Smooth muscle cell (in vitro differentiated cells): ENCODE measurements around the gene WIPF3. TPM values are rescaled to one million over a fixed set of nuclear protein-coding genes. Genes with fewer than 3 reads are reported as not detected.

Experiments used
- DNase-seq: peaks from one replicate; lab custom pipeline; 2025; ENCODE audit not compliant: unreplicated experiment; lab: John Stamatoyannopoulos, UW
- H2AFZ ChIP-seq: fragments of 200-600 bp; sonication (generic); 2 replicates; pipeline ENCODE4 v1.6.0; 2016; ENCODE audit warnings: antibody characterized with exemption, low read depth, mild to moderate bottlenecking
- H3F3A ChIP-seq: fragments of 200-600 bp; sonication (generic); 2 replicates; pipeline ENCODE4 v1.6.0; 2017; ENCODE audit warnings: antibody characterized with exemption, low read depth
- H3K27ac ChIP-seq: fragments of 200-600 bp; sonication (generic); 2 replicates; pipeline ENCODE4 v1.5.1; 2016; ENCODE audit warnings: low read depth, mild to moderate bottlenecking
- H3K27me3 ChIP-seq: fragments of 200-600 bp; sonication (generic); 2 replicates; pipeline ENCODE4 v1.6.1; 2016; ENCODE audit warnings: low read depth, mild to moderate bottlenecking
- H3K36me3 ChIP-seq: fragments of 200-600 bp; sonication (generic); 2 replicates; pipeline ENCODE4 v1.5.1; 2016; ENCODE audit warnings: low read depth
- H3K4me1 ChIP-seq: fragments of 200-600 bp; sonication (generic); 2 replicates; pipeline ENCODE4 v1.5.1; 2016; ENCODE audit warnings: low read depth
- H3K4me2 ChIP-seq: fragments of 200-600 bp; sonication (generic); 2 replicates; pipeline ENCODE4 v1.6.0; 2016; ENCODE audit warnings: mild to moderate bottlenecking
- H3K4me3 ChIP-seq: fragments of 200-600 bp; sonication (generic); 2 replicates; pipeline ENCODE4 v1.5.1; 2016; ENCODE audit warnings: mild to moderate bottlenecking
- H3K79me2 ChIP-seq: fragments of 200-600 bp; sonication (generic); 2 replicates; pipeline ENCODE4 v1.6.0; 2016; ENCODE audit warnings: low read depth, mild to moderate bottlenecking
- H3K9ac ChIP-seq: fragments of 200-600 bp; sonication (generic); 2 replicates; pipeline ENCODE4 v1.6.0; 2016; ENCODE audit warnings: low read depth
- H3K9me3 ChIP-seq: fragments of 200-600 bp; sonication (generic); replicated peaks from 2 replicates; pipeline ENCODE4 v1.5.1; 2016; ENCODE audit warnings: low read depth
- H4K20me1 ChIP-seq: fragments of 200-600 bp; sonication (generic); 2 replicates; pipeline ENCODE4 v1.6.0; 2016; ENCODE audit warnings: low read depth
- CTCF ChIP-seq: fragments of 200-600 bp; sonication (generic); IDR thresholded peaks from 2 replicates; pipeline ENCODE4 v1.5.1; 2017; ENCODE audit warnings: borderline replicate concordance, mild to moderate bottlenecking, antibody characterized with exemption; ENCODE audit not compliant: insufficient read depth, poor library complexity, severe bottlenecking
- WGBS: methylation state at CpG from one replicate; pipeline ENCODE4 v1.1.7; 2016; ENCODE audit warnings: low lambda C conversion rate; 5-methylcytosine and 5-hydroxymethylcytosine counted together
- polyA plus RNA-seq: library from polyadenylated mRNA; unstranded; fragments of >200 nt; fragmentation: Nextera tagmentation; extraction: Ambion mirVana; gene quantifications from 2 replicates; pipeline ENCODE4 v1.2.1, GENCODE V29; 2016
- total RNA-seq: library from RNA; depleted of rRNA; stranded (reverse); fragments of >200 nt; gene quantifications from 2 replicates; pipeline ENCODE4 v1.2.3, GENCODE V29; 2014

Gene WIPF3
- total and polyA plus RNA-seq, 2 experiments from 2014 or later, result 0.22 TPM; not detected in 1

DNA sequence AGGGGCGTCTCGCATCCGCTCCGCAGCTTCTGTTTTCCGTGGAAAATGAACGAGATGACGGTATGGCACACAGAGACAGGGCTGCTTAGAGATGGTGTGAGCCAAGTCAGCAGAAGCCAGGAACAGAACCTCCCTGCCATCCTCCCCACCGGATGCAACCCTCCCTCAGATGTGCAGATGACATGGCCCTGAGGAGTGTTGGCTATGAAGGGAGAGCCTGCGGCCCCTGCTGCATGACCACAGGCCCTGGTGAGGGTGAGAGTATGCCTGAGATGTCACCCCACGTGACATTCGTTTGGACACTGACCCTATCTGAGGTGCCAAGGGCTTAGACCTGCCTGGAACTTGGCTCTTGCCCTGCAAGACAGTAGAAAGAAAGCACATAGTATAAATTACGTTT, 29.4 kb downstream of the WIPF3 start:
- no peaks in the 10 kb centered on the region for H3K9me3 ChIP-seq
- H3K27me3 ChIP-seq, result peaks cover 4% of the 10 kb centered on the region
- H3K36me3 ChIP-seq, result no peaks in the 10 kb centered on the region
- H3K4me3 ChIP-seq, result no peak overlapping the region
- no peak overlapping the region for H3K27ac ChIP-seq
- H3K9ac ChIP-seq, result no peak overlapping the region
- H3F3A ChIP-seq, result no peaks in the 10 kb centered on the region
- no peaks in the 10 kb centered on the region for H3K4me1 ChIP-seq
- no peak overlapping the region for H2AFZ ChIP-seq
- no peaks in the 10 kb centered on the region for H4K20me1 ChIP-seq
- WGBS, result 86% methylated on average over 12 of the region's 12 CpGs
- DNase-seq, result no peak
- no peak overlapping the region for H3K4me2 ChIP-seq
- H3K79me2 ChIP-seq, result no peaks in the 10 kb centered on the region
- TF ChIP-seq CTCF, result no peak

DNA sequence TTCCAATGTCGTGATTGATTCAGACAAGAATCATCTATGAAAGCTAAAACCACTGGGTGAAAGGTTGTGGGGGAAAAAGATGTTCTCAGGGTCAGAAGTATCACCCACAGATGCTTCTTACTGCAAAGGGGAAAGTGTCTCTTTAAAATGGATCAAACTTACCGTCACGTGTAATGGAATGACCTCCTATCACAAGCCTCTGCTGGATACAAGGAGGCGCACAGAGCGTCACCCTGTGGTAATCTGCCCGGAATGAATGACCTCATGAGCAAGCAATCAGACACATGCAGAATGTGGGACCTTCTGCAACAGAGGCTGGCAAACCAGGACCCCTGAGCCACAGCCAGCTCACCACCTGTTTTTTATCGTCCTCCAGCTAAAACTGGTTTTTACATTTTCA, 33.0 kb downstream of the WIPF3 start:
- H3K4me2 ChIP-seq, result no peak overlapping the region
- WGBS, result 64% methylated on average over 7 of the region's 7 CpGs
- H3K4me1 ChIP-seq, result peaks cover 22% of the 10 kb centered on the region
- H3F3A ChIP-seq, result no peaks in the 10 kb centered on the region
- no peak overlapping the region for H3K9ac ChIP-seq
- H3K9me3 ChIP-seq, result no peaks in the 10 kb centered on the region
- H3K27ac ChIP-seq, result no peak overlapping the region
- no peak overlapping the region for H3K4me3 ChIP-seq
- no peak for DNase-seq
- peaks cover 17% of the 10 kb centered on the region for H3K27me3 ChIP-seq
- H3K79me2 ChIP-seq, result no peaks in the 10 kb centered on the region
- no peaks in the 10 kb centered on the region for H3K36me3 ChIP-seq
- no peaks in the 10 kb centered on the region for H4K20me1 ChIP-seq
- TF ChIP-seq CTCF, result no peak
- H2AFZ ChIP-seq, result no peak overlapping the region

GRCh38 chr7:29839921-29840320, 33.6 kb downstream of the WIPF3 start:
- no peak overlapping the region for H3K9ac ChIP-seq
- H3K4me2 ChIP-seq, result no peak overlapping the region
- no peaks in the 10 kb centered on the region for H3F3A ChIP-seq
- no peak overlapping the region for H2AFZ ChIP-seq
- no peaks in the 10 kb centered on the region for H3K79me2 ChIP-seq
- H3K4me3 ChIP-seq, result no peak overlapping the region
- no peaks in the 10 kb centered on the region for H3K36me3 ChIP-seq
- H3K4me1 ChIP-seq, result peaks cover 29% of the 10 kb centered on the region
- DNase-seq, result no peak
- 89% methylated on average over 3 of the region's 3 CpGs for WGBS
- H4K20me1 ChIP-seq, result no peaks in the 10 kb centered on the region
- TF ChIP-seq CTCF, result no peak
- H3K9me3 ChIP-seq, result no peaks in the 10 kb centered on the region
- no peak overlapping the region for H3K27ac ChIP-seq
- peaks cover 18% of the 10 kb centered on the region for H3K27me3 ChIP-seq

DNA sequence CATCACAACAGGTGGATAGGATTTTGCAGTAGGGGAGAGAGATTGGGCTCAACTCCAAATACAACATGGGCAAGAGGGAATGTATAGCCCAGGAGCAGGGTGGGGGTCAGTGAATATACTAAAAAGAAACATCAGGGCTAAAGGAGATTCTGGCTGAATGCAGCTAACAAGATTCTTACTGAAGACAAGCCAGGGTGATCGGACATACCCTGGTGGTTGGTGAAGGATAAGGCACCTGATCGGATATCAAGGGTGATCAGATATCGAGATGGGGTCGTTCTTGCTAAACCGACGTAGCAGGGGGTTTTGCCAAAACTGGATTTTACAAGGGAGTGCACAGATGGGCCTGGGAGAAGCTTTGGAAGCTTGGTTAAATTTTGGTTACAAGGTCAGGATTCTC, 34.4 kb downstream of the WIPF3 start:
- Histone ChIP-seq H3K9ac (no peak overlapping the region), H3K4me3 (no peak overlapping the region), H3F3A (no peaks in the 10 kb centered on the region), H3K4me2 (no peak overlapping the region), H3K36me3 (no peaks in the 10 kb centered on the region), H2AFZ (no peak overlapping the region), H3K4me1 (peaks cover 31% of the 10 kb centered on the region), H4K20me1 (no peaks in the 10 kb centered on the region), H3K27me3 (peaks cover 25% of the 10 kb centered on the region), H3K9me3 (no peaks in the 10 kb centered on the region), H3K27ac (no peak overlapping the region), H3K79me2 (no peaks in the 10 kb centered on the region)
- no peak for DNase-seq
- TF ChIP-seq CTCF, result no peak
- WGBS, result 88% methylated on average over 6 of the region's 6 CpGs
